Effector memory CD4-positive, alpha-beta T cell (primary cell): ENCODE measurements around the gene MBD5.

Source experiments
- DNase-seq, 3 donors: peaks; one replicate each; pipeline ENCODE4 v3.0.0-alpha.2; 2020
- H3K27ac ChIP-seq: 2 replicates; pipeline ENCODE4 v1.7.0; 2013; ENCODE audit warnings: mild to moderate bottlenecking, low read length, moderate library complexity; ENCODE audit not compliant: insufficient read depth, poor library complexity, severe bottlenecking
- H3K27me3 ChIP-seq: replicated peaks from 2 replicates; pipeline ENCODE4 v1.7.0; 2013; ENCODE audit warnings: mild to moderate bottlenecking, low read length; ENCODE audit not compliant: insufficient read depth, control insufficient read depth, poor library complexity, severe bottlenecking
- H3K36me3 ChIP-seq: 2 replicates; pipeline ENCODE4 v1.7.0; 2013; ENCODE audit warnings: mild to moderate bottlenecking, low read length, moderate library complexity; ENCODE audit not compliant: control insufficient read depth, insufficient read depth
- H3K4me1 ChIP-seq: 2 replicates; pipeline ENCODE4 v1.7.0; 2013; ENCODE audit warnings: low read length, mild to moderate bottlenecking; ENCODE audit not compliant: control insufficient read depth, insufficient read depth, poor library complexity, severe bottlenecking
- H3K4me3 ChIP-seq: 2 replicates; pipeline ENCODE4 v1.7.0; 2013; ENCODE audit warnings: low read length, low read depth, mild to moderate bottlenecking; ENCODE audit not compliant: insufficient read depth, poor library complexity, severe bottlenecking
- H3K9me3 ChIP-seq: 2 replicates; pipeline ENCODE4 v1.7.0; 2013; ENCODE audit warnings: mild to moderate bottlenecking, low read length, moderate library complexity; ENCODE audit not compliant: control insufficient read depth

The MBD5 gene

DNA sequence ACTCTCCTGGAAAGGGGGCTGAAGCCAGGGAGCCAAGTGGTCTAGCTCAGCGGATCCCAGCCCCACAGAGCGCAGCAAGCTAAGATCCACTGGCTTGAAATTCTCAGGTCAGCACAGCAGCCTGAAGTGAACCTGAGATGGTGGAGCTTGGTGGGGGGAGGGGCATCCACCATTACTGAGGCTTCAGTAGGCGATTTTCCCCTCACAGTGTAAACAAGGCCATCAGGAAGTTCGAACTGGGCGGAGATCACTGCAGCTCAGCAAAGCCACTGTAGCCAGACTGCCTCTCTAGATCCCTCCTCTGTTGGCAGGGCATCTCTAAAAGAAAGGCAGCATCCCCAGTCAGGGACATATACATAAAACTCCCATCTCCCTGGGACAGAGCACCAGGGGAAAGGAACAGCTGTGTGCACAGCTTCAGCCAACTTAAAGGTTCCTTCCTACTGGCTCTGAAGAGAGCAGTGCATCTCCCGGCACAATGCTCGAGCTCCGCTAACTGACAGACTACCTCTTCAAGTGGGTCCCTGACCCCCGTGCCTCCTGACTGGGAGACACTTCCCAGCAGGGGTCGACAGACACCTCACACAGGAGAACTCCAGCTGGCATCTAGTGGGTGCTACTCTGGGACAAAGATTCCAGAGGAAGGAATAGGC lies 341.4 kb downstream of the MBD5 start:
- Histone ChIP-seq H3K4me1 (no peaks in the 10 kb centered on the region), H3K27me3 (no peaks in the 10 kb centered on the region), H3K36me3 (no peaks in the 10 kb centered on the region), H3K4me3 (no peak overlapping the region), H3K9me3 (no peaks in the 10 kb centered on the region), H3K27ac (no peak overlapping the region)
- DNase-seq, result no peak

DNA sequence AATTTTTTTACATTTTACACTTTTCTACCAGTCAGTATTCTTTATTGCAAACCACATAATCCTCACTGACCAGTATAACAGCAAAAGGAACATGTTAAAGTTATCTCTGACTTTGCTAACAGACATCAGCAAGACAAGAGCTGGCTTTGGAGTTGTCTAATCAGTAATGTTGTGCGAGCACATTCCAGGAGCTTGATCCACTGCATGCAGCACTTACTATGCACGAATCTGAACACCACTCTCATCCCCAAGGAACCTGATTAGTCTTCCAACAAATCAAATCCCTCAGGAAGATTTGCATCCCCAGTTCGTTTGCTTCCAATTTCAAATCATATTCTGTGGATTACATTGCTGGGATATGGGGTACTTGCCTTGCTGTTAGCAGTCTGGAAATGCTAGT lies 354.3 kb downstream of the MBD5 start:
- H3K4me1 ChIP-seq, result no peaks in the 10 kb centered on the region
- H3K27me3 ChIP-seq, result no peaks in the 10 kb centered on the region
- no peaks in the 10 kb centered on the region for H3K9me3 ChIP-seq
- H3K36me3 ChIP-seq, result no peaks in the 10 kb centered on the region
- DNase-seq, result no peak
- no peak overlapping the region for H3K4me3 ChIP-seq
- no peak overlapping the region for H3K27ac ChIP-seq

- Histone ChIP-seq H3K9me3 (no peaks in the 10 kb centered on the region), H3K36me3 (peaks cover 4% of the 10 kb centered on the region), H3K27me3 (no peaks in the 10 kb centered on the region), H3K4me3 (no peak overlapping the region), H3K27ac (no peak overlapping the region), H3K4me1 (no peaks in the 10 kb centered on the region)
- no peak for DNase-seq
Measured at GRCh38 chr2:148391324-148391723, 370.4 kb downstream of the MBD5 start.

DNA sequence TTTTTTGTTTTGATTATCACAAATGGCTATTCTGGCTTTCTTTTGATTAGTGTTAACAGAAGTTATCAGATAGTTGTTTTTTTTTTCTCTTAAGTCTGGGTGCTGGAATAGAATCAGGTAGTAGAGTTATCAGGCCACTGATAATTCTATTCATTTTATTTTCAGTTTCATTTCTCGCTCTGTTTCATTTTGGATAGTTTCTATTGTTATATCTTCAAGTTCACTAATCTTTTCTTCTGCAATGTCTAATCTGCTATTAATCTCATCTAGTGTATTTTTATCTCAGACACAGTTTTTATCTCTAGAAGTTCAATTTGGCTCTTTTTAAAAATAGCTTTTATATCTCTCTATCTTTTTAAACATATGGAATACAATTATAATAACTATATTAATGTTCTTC lies 381.9 kb downstream of the MBD5 start:
- no peak overlapping the region for H3K4me3 ChIP-seq
- H3K27ac ChIP-seq, result no peak overlapping the region
- no peaks in the 10 kb centered on the region for H3K9me3 ChIP-seq
- DNase-seq, result no peak
- no peaks in the 10 kb centered on the region for H3K4me1 ChIP-seq
- no peaks in the 10 kb centered on the region for H3K27me3 ChIP-seq
- no peaks in the 10 kb centered on the region for H3K36me3 ChIP-seq

DNA sequence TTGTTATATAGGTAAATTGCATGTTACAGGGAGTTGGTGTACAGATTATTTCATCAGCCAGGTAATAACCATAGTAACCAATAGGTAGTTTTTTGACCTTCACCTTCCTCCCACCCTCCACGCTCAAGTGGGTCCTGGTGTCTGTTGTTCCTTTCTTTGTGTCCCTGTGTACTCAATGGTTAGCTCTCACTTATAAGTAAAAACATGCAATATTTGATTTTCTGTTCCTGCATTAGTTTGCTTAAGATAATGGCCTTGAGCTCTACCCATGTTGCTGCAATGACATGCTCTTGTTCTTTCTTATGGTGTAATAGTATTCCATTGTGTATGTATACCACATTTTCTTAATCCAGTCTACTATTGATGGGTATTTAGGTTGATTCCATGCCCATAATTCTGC lies 390.0 kb downstream of the MBD5 start:
- Histone ChIP-seq H3K4me3 (no peak overlapping the region), H3K27ac (no peak overlapping the region), H3K27me3 (no peaks in the 10 kb centered on the region), H3K4me1 (no peaks in the 10 kb centered on the region), H3K36me3 (no peaks in the 10 kb centered on the region), H3K9me3 (peaks cover 6% of the 10 kb centered on the region)
- DNase-seq, result no peak

DNA sequence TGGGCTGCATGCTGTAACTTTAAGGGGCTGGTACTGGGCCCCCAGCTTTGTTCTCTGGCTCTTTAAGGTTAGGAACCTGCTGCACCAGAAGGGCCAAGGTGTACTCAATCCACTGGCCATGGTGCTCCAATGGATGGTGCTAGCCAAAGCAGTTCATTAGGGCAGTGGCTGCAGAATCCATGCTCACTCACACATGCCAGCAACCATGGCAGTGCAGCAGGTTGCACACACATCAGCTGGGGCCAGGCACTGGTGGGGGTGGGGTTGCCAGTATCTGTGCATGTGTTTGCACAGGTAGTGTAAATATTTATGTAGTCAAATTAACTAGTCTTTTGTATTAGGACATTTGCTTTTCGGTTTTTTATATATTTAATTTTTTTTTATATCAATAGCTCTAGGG lies 395.4 kb downstream of the MBD5 start:
- no peak for DNase-seq
- Histone ChIP-seq H3K36me3 (no peaks in the 10 kb centered on the region), H3K9me3 (peaks cover 6% of the 10 kb centered on the region), H3K27ac (no peak overlapping the region), H3K4me3 (no peak overlapping the region), H3K27me3 (no peaks in the 10 kb centered on the region), H3K4me1 (no peaks in the 10 kb centered on the region)

- H3K27ac ChIP-seq, result no peak overlapping the region
- no peaks in the 10 kb centered on the region for H3K4me1 ChIP-seq
- H3K36me3 ChIP-seq, result no peaks in the 10 kb centered on the region
- no peaks in the 10 kb centered on the region for H3K27me3 ChIP-seq
- no peak for DNase-seq
- no peak overlapping the region for H3K4me3 ChIP-seq
- no peaks in the 10 kb centered on the region for H3K9me3 ChIP-seq
Measured at GRCh38 chr2:148430101-148430500, 409.2 kb downstream of the MBD5 start.

GRCh38 chr2:148447877-148448276 lies 427.0 kb downstream of the MBD5 start:
- Histone ChIP-seq H3K4me1 (no peaks in the 10 kb centered on the region), H3K27ac (no peak overlapping the region), H3K27me3 (no peaks in the 10 kb centered on the region), H3K36me3 (no peaks in the 10 kb centered on the region), H3K4me3 (no peak overlapping the region), H3K9me3 (no peaks in the 10 kb centered on the region)
- DNase-seq, result no peak

GRCh38 chr2:148450531-148450930 lies 429.6 kb downstream of the MBD5 start:
- no peak for DNase-seq
- Histone ChIP-seq H3K4me3 (no peak overlapping the region), H3K27ac (no peak overlapping the region), H3K36me3 (no peaks in the 10 kb centered on the region), H3K9me3 (no peaks in the 10 kb centered on the region), H3K27me3 (no peaks in the 10 kb centered on the region), H3K4me1 (no peaks in the 10 kb centered on the region)

DNA sequence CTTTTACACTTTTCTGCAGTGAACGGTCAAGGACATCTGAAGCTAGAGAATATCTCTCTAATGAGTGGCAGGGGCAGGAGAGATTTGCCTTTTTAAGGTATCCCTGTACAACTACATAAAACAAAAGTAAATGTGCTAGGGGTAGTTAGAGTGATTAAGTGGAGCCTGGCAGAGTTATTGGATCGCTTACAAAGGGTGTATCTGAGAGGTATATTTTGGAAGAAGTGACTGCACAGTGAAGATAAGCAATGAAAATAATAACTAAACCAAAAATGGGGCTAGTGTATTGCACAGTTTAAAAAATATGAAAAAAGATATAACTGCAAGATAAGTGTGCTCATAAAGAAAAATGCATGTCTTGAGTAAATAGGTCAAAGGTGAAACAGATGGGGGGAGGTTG lies 430.2 kb downstream of the MBD5 start:
- Histone ChIP-seq H3K9me3 (no peaks in the 10 kb centered on the region), H3K4me3 (no peak overlapping the region), H3K27me3 (no peaks in the 10 kb centered on the region), H3K4me1 (no peaks in the 10 kb centered on the region), H3K36me3 (no peaks in the 10 kb centered on the region), H3K27ac (no peak overlapping the region)
- DNase-seq, result no peak
